ENCODE results near the gene COP1.

The COP1 gene

DNA sequence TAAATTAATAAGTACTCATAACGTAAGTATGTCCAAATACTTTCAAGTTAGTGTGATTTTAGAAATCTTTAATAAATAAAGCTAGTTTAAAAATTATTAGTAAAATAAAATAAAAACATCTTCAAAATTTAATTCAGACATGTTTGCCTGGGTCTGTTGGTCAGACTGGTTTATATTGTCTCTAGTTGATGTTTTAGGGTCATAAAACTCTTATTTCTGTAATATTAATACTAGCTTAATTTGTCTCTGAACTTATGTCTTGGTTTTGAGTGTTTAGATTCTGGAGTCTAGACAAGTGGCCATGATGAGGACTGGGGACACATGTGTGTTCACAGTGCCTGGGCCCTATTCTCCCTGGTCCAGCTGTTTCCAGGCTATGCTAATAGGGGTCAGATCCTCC is 279.1 kb downstream of the COP1 start:
- no peak overlapping the region for H3K27ac ChIP-seq
- TF ChIP-seq, protein P1, sequence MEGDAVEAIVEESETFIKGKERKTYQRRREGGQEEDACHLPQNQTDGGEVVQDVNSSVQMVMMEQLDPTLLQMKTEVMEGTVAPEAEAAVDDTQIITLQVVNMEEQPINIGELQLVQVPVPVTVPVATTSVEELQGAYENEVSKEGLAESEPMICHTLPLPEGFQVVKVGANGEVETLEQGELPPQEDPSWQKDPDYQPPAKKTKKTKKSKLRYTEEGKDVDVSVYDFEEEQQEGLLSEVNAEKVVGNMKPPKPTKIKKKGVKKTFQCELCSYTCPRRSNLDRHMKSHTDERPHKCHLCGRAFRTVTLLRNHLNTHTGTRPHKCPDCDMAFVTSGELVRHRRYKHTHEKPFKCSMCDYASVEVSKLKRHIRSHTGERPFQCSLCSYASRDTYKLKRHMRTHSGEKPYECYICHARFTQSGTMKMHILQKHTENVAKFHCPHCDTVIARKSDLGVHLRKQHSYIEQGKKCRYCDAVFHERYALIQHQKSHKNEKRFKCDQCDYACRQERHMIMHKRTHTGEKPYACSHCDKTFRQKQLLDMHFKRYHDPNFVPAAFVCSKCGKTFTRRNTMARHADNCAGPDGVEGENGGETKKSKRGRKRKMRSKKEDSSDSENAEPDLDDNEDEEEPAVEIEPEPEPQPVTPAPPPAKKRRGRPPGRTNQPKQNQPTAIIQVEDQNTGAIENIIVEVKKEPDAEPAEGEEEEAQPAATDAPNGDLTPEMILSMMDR (conservative IDR thresholded peaks at IDR 0.05; ENCODE audit: low read depth) = no peak
- ChIA-PET POLR2A (ENCODE audit: low non-redundant PET) (no interaction called here), CTCF (interaction anchor here (0.6 kb wide), 1 partner anchor 442 kb away, joined by 3 read pairs; no protein-coding TSS in a partner anchor)
- DNase-seq (ENCODE audit: low spot score) = no peak

DNA sequence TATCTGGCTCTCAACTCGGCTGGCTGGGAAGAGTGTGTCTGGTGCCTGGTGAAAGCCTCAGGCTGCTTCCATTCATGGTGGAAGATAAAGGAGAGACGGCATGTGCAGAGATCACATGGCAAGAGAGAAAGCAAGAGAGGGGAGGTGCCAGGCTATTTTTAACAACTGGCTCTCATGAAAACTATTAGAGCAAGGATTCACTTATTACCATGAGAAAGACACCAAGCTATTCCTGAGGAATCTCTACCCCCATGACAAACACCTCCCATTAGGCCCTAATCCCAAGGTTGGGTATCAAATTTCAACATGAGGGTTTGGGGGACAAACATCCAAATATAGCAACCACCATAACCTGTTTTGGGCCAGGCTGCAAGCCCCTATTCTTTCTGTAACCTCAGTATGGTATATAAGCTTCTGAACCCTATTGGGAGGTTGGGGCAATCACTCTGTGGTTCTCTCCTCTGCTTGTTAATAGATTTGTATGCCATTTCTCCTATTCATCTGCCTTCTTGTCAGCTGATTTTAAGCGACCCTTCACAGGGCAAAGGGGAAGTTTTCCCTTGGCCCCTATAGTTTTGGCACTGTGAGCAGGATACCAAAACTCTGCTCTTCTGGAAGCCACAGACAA is 284.7 kb downstream of the COP1 start:
- CTCF ChIA-PET = interaction anchor here (0.6 kb wide), 1 partner anchor 202 kb away, joined by 3 read pairs; no protein-coding TSS in a partner anchor
- DNase-seq (ENCODE audit: low spot score) = no peak
- TF ChIP-seq, protein P1 (conservative IDR thresholded peaks at IDR 0.05; ENCODE audit: low read depth) = no peak
- no peak overlapping the region for H3K27ac ChIP-seq
- POLR2A ChIA-PET (ENCODE audit: low non-redundant PET) = no interaction called here

DNA sequence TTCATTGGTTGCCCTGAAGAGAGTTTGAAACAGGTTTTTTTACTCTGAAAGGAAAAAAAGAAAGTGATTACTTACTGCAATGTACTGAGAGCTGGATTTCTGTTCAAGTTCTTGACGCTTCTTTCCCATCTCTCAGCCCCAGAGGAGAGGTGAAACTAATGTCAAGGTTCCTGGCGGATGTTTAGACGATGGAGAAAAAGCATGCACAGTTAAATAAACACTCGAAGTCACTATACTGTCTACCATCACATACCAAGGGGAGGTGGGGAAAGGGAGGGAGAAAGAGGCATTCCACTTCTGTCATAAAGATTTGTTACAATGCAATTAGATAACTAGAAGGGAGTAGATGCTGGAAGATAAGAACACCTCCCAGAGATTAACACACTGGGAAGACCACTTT is 286.7 kb downstream of the COP1 start:
- TF ChIP-seq, protein P1 (conservative IDR thresholded peaks at IDR 0.05; ENCODE audit: low read depth) = no peak
- DNase-seq (ENCODE audit: low spot score) = no peak
- ChIA-PET POLR2A (ENCODE audit: low non-redundant PET) (no interaction called here), CTCF (no interaction called here)
- H3K27ac ChIP-seq = no peak overlapping the region

DNA sequence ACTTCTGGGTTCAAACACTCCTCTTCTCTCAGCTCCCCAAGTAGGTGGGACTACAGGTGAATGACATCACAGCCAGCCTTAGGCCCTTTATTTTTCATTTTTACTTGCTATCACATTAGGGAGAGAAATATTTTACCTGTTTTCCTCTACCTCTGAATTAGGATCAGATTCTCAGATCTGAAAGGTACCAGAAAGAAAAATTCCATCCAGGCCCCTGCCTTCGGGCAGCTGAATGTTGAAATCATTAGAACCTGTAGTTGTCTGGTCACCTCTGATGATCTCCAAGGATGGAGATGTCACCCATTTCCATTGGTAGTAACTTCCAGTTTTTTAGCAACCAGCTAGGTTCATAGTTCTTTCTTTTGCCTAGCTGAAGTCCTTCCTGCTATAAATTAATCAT is 288.1 kb downstream of the COP1 start:
- TF ChIP-seq, protein P1 (conservative IDR thresholded peaks at IDR 0.05; ENCODE audit: low read depth) = no peak
- ChIA-PET POLR2A (ENCODE audit: low non-redundant PET) (no interaction called here), CTCF (no interaction called here)
- no peak for DNase-seq (ENCODE audit: low spot score)
- H3K27ac ChIP-seq = no peak overlapping the region

DNA sequence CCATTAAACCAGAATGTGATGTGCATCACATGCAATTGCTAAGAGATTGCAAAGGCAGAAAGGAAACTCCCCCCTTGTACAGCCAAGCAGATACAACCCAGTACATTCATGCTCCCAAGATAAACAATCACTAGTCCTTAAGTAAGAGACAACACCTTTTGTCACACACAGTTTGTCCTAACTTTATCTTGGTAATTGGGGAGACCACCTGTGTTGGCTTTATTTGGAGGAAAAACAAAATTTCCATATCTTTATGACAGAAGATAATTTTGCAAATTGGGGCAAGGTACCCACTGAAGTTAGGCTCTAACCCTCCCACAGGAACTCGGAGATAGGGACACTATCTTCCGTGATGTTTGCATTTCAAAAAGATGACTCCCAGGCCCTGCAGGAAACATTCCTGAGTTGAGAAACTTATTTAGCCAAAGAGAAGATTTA is 288.7 kb downstream of the COP1 start:
- DNase-seq (ENCODE audit: low spot score) = no peak
- CTCF ChIA-PET = no interaction called here
- TF ChIP-seq, protein P1 (conservative IDR thresholded peaks at IDR 0.05; ENCODE audit: low read depth) = no peak
- H3K27ac ChIP-seq = no peak overlapping the region
- POLR2A ChIA-PET (ENCODE audit: low non-redundant PET) = no interaction called here

DNA sequence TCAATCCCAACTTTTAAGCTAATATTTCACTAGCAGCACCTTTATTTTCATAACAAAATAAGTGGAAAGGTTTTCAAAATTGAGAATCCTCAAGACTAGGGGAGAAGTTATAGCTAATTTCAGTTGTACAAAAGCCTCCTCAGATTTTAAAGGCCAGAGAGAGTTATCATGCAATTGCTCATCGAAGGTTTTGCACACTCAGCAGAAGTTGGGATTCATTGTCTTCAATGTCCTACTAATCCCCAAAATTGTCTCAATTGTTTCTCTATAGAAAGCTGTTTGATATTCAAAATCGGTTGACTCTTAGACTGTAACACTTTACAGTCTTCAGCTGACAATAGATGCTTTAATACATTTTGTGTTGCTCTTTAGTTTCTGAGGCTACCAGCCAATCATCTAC is 293.0 kb downstream of the COP1 start:
- TF ChIP-seq, protein P1 (conservative IDR thresholded peaks at IDR 0.05; ENCODE audit: low read depth) = no peak
- ChIA-PET CTCF (no interaction called here), POLR2A (ENCODE audit: low non-redundant PET) (no interaction called here)
- H3K27ac ChIP-seq = no peak overlapping the region
- DNase-seq (ENCODE audit: low spot score) = no peak

Measured in RWPE1 (cell line).